GM12873 (cell line): Measurements from ENCODE around the gene NENF.

Experiments used
- TF ChIP-seq, protein P1 (sequence below): IDR thresholded peaks from 2 replicates; pipeline ENCODE4 v1.5.1; 2012; ENCODE audit warnings: low read depth, mild to moderate bottlenecking, moderate library complexity, low read length, control low read depth; ENCODE audit not compliant: insufficient read depth; ENCODE audit errors: missing control alignments

The NENF gene

DNA sequence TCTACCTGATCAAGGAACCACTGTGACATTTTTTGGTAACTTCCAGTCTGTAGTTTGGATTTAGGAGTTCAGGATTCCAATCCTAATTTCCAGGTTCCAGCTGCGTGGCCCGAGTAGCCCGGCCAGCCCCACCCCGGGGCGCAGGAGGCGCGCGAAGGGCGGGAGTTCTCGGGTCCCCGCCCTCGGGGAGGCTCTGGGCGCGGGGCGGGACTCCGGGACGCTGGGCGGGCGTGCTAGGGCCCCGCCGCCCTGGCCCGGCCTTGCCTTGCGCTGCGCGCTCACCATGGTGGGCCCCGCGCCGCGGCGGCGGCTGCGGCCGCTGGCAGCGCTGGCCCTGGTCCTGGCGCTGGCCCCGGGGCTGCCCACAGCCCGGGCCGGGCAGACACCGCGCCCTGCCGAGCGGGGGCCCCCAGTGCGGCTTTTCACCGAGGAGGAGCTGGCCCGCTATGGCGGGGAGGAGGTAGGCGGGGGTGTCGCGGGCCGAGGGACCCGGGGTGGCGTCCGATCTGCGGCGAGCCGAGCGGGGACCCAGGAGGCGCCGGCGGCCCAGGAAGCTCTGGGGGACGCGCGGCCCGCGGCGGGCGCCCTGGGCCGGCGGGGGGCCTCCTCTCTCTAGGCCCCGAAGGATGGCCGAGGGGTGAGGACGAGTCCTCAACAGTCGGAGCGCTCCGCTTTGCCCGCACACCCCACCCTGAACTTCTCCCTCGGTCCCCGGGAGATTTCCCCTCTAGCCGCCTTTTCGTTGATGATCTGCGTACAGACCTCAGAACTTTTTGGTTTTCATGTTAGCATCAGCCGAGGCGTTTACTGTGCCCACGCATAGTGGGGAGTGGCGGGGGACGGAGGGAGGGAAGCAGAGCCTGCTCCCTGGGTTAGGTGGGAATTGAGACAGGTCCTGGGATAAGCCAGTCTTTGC lies at the start of gene NENF:
NENF (plus strand) TSS at position 260 of the 916 bp plus-strand sequence; CDS start at position 284, 24 bp downstream.
- TF ChIP-seq, protein P1, sequence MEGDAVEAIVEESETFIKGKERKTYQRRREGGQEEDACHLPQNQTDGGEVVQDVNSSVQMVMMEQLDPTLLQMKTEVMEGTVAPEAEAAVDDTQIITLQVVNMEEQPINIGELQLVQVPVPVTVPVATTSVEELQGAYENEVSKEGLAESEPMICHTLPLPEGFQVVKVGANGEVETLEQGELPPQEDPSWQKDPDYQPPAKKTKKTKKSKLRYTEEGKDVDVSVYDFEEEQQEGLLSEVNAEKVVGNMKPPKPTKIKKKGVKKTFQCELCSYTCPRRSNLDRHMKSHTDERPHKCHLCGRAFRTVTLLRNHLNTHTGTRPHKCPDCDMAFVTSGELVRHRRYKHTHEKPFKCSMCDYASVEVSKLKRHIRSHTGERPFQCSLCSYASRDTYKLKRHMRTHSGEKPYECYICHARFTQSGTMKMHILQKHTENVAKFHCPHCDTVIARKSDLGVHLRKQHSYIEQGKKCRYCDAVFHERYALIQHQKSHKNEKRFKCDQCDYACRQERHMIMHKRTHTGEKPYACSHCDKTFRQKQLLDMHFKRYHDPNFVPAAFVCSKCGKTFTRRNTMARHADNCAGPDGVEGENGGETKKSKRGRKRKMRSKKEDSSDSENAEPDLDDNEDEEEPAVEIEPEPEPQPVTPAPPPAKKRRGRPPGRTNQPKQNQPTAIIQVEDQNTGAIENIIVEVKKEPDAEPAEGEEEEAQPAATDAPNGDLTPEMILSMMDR, result no peak

DNA sequence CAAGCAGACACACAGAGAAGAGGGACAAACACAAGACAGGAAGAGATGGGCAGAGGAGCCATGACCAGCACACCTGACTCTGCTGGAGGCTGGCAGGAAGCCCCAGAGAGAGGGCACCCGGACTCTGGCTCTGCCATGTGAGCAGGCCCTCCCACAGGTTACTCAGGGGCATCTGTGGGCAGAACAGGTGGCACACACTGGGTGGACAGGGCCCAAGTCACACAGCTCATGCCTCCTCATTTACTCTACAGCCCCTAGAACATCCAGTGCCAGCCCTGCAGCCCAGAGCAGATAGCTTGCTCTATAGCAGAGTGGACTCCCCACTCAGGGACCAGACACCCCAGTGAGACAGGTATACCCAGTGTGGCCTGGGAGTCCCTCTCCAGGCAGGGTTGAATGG lies 46.7 kb upstream of the NENF start:
- TF ChIP-seq, protein P1, result no peak

DNA sequence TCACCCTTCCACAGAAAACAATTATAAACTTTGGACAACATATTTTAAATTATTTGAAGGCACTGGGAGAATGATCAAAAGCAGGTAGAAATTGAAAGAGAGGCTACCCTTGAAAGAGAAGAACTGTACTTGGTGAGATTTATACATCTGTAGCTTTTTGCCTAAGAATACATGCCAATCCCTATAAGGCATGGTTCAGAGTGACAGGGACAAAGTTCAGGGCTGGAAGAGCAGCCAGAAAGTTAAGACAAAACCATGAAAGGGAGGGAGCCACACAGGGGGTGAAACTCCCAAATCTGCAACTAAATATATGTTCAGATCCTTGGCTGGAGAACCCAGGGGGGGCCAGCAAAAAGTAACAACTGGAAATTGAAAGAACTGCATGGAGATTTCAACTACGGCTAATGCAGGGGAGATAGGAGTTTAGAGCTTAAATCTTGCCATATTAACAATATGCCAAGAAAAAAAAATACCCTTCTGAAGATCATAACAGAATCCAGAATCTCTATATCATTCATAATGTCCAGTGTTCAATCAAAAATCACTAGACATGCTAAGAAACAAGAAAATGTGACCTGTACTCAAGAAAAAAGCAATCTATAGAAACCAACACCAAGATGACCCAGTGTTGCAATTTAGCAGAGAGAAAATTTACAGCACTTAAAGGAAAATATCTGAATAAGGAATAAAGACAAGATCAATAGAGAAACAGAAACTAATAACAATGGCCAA lies 43.6 kb upstream of the NENF start:
- TF ChIP-seq, protein P1, result no peak

DNA sequence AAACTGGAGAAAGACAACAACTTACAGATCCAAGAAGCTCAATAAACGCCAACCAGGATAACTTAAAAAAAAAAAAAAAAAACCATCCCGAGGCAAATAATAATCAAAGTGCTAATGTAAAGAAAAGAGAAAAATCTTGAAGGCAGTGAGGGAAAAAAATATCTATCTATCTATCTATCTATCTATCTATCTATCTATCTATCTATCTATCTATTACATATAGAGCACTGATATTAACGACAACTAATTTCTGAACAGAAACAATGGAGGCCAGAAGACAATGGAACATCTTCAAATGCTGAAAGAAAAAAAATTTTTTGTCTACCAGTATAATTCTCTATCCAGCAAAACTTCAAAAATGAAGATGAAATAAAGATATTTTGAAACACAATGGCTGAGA lies 36.1 kb upstream of the NENF start:
- TF ChIP-seq, protein P1, result no peak

DNA sequence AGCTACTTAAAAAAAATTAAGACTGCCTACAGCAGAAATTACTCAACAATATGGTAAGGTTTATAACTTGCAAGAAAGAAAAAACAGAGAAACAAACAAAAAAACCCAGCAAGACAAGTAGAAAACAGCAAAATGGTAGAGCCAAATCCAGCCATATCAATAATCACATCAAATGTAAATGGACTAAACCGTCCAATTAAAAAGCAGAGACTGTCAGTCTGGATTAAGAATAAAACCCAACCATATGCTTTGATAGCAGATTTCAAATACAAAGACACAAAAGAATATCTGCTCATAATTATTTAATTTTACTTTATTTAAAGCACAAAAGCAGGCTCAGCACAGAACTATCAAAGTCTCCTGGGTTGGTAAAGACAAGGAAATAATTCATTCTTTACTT lies 35.5 kb upstream of the NENF start:
- TF ChIP-seq, protein P1, result no peak

DNA sequence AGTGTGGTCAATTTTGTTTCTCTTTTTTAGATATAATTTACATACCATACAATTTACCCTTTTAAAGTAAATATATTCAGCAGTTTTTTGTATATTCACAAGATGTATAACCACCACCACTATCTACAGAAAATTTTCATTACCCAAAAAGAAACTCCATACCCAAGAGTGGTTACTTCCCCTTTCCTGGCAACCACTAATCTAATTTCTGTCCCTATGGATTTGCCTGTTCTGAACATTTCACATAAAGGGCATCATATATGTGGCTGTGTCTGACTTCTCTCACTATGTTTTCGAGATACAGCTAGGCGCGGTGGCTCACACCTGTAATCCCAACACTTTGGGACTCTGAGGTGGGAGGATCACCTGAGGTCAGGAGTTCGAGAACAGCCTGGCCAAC lies 31.7 kb upstream of the NENF start:
- TF ChIP-seq, protein P1, result no peak
